ENCODE measurements around the gene PSMC5.

GRCh38 chr17:63848834-63849689, 21.8 kb downstream of the PSMC5 start:
- no peak for TF ChIP-seq CTCF (IDR thresholded peaks at IDR 0.05; ENCODE audit: borderline replicate concordance, extremely low read depth, low read length, poor library complexity, severe bottlenecking)
- TF ChIP-seq EZH2 (IDR thresholded peaks at IDR 0.05; ENCODE audit: borderline replicate concordance, low read depth, low read length, severe bottlenecking), result no peak

Data from DND-41 (cell line).